Caco-2 (cell line): ENCODE data around the gene AKAP12. TPM values are rescaled to one million over a fixed set of nuclear protein-coding genes. Genes with fewer than 3 reads are reported as not detected.

ENCODE experiments used
- BruUV-seq: library from RNA; stranded (reverse); fragments of 400-500 nt; replicated peaks from 2 replicates; lab custom pipeline; 2021; lab: Mats Ljungman, UMichigan
- CTCF ChIA-PET: fragments of 300-600 bp; sonication (Branson Sonifier 250); formaldehyde crosslinking; loops from one replicate; lab custom pipeline; 2022; ENCODE audit warnings: antibody characterized with exemption; lab: Charles Lee
- POLR2A ChIA-PET: fragments of 300-600 bp; sonication (Branson Sonifier 250); formaldehyde crosslinking; loops from one replicate; lab custom pipeline; 2022; ENCODE audit warnings: antibody characterized with exemption; lab: Charles Lee
- DNase-seq, 2 experiments: peaks; one replicate each; pipeline versions ENCODE4 v3.0.0 to v3.0.0-alpha.2; 2020 to 2022
- H3K27me3 ChIP-seq: replicated peaks from 2 replicates; pipeline ENCODE4 v1.6.0; 2011; ENCODE audit warnings: low read length; ENCODE audit not compliant: control insufficient read depth, insufficient read depth
- H3K36me3 ChIP-seq: 2 replicates; pipeline ENCODE4 v1.5.1; 2011; ENCODE audit warnings: low read length; ENCODE audit not compliant: control insufficient read depth, insufficient read depth
- H3K4me1 ChIP-seq: fragments of 250-450 bp; sonication (Bioruptor Pico); 2 replicates; pipeline ENCODE4 v1.5.1; 2020; ENCODE audit warnings: mild to moderate bottlenecking
- H3K4me3 ChIP-seq: 2 replicates; pipeline ENCODE4 v1.5.1; 2011; ENCODE audit warnings: low read depth, mild to moderate bottlenecking, control low read depth, low read length
- H3K9me3 ChIP-seq: fragments of 250-450 bp; sonication (Bioruptor Pico); 2 replicates; pipeline ENCODE4 v1.5.1; 2020; ENCODE audit warnings: mild to moderate bottlenecking, moderate library complexity
- H3K27ac Mint-ChIP-seq: one replicate; pipeline ENCODE4 v1.8.0; 2022; ENCODE audit warnings: mixed read lengths; ENCODE audit not compliant: unreplicated experiment
- H3K27me3 Mint-ChIP-seq: one replicate; pipeline ENCODE4 v1.8.0; 2022; ENCODE audit warnings: mixed read lengths; ENCODE audit not compliant: insufficient read depth, unreplicated experiment
- H3K36me3 Mint-ChIP-seq: one replicate; pipeline ENCODE4 v1.8.0; 2022; ENCODE audit warnings: mild to moderate bottlenecking, mixed read lengths; ENCODE audit not compliant: insufficient read depth, unreplicated experiment
- H3K4me1 Mint-ChIP-seq: one replicate; pipeline ENCODE4 v1.8.0; 2022; ENCODE audit warnings: low read depth, mixed read lengths; ENCODE audit not compliant: unreplicated experiment
- H3K4me3 Mint-ChIP-seq: one replicate; pipeline ENCODE4 v1.8.0; 2022; ENCODE audit warnings: mild to moderate bottlenecking, moderate library complexity, mixed read lengths; ENCODE audit not compliant: unreplicated experiment
- H3K9me3 Mint-ChIP-seq: one replicate; pipeline ENCODE4 v1.8.0; 2022; ENCODE audit warnings: mixed read lengths; ENCODE audit not compliant: unreplicated experiment
- CTCF ChIP-seq, 2 experiments: fragments of 200-600 bp in 1 of 2; IDR thresholded peaks; 1 replicate in 1 of 2; 2 replicates in 1 of 2; pipeline versions ENCODE4 v1.5.1 to v1.8.0; 2011 to 2022; ENCODE audit warnings: antibody characterized with exemption in 1 of 2, control low read depth in 1 of 2, inconsistent platforms in 1 of 2, low read depth in 1 of 2, low read length in 1 of 2, mild to moderate bottlenecking in 1 of 2, moderate library complexity in 1 of 2; ENCODE audit not compliant: insufficient read depth in 1 of 2, severe bottlenecking in 1 of 2, unreplicated experiment in 1 of 2
- intact Hi-C: fragments of 100-400 bp; cut with micrococcal nuclease; formaldehyde crosslinking; loops from one replicate; pipeline ENCODE4 v1.10.0; 2022; ENCODE audit not compliant: unreplicated experiment
- total RNA-seq: library from RNA; stranded (reverse); gene quantifications from 2 replicates; pipeline ENCODE4 v1.2.3, GENCODE V29; 2022

AKAP12 gene
- total RNA-seq, 1 experiment from 2014 or later = 0.93 TPM

DNA sequence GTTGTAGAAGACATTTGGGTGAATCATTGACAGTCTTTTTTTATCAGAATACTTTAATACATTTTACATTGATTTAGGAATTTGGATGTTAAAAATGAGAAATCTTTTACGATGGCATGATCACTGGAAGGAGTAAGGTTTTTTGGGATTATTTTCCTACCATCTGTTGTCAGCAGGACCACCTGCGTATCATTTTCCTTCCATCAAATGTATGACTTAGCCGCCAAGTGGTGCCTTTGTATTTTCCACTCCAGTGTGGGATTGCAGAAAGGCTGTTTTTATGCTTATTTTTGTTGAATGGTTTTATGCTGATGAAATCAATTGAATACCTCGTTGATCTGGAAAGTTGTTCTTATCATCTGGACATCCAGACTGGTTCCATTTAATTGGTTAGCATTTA lies 35.8 kb downstream of the AKAP12 start:
- POLR2A ChIA-PET = no interaction called here
- no peak for TF ChIP-seq CTCF (IDR thresholded peaks at IDR 0.05; ENCODE audit: insufficient read depth in 1 of 2, low read depth in 1 of 2, low read length in 1 of 2, severe bottlenecking in 1 of 2, unreplicated experiment in 1 of 2)
- Histone ChIP-seq H3K4me3 (no peak overlapping the region), H3K27me3 (no peaks in the 10 kb centered on the region), H3K4me1 (no peaks in the 10 kb centered on the region), H3K9me3 (no peaks in the 10 kb centered on the region), H3K36me3 (no peaks in the 10 kb centered on the region)
- intact Hi-C loops = no loop called here
- no peaks in the 10 kb centered on the region for H3K36me3 Mint-ChIP-seq
- peaks cover 1% of the 10 kb centered on the region for H3K27me3 Mint-ChIP-seq
- no peaks in the 10 kb centered on the region for H3K9me3 Mint-ChIP-seq
- no peak for DNase-seq
- H3K4me3 Mint-ChIP-seq = no peak overlapping the region
- CTCF ChIA-PET = no interaction called here
- BruUV-seq = no TSS peak
- no peak overlapping the region for H3K27ac Mint-ChIP-seq
- no peaks in the 10 kb centered on the region for H3K4me1 Mint-ChIP-seq

DNA sequence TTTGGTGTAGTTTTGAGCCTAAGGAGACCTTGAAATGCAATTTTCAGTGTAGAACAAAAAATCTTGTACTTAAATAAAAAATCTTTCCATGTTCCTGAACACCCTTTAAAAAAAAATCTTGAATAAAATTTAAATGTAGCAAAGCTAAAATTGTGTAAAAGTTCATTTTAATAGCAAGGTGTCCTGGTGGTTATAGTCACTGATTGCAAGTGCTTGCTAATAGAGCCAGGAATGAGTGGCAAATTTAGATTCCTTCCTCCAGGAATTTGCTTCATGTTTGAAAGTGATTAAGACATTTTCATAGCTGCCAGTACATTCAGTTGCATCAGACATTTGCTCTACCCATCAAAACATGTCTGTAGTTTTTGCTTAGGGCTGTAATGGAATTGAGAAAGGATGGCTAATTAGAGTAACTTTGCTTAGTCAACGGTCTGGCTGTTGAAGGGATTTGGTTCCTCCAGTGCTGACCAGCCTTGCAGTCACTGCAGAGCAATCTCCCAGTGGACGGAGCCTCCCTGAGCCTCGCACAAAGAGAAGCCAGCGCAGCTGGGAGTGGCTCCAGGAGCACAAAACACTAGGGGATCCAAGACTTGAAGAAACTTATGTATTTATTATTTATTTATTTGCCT lies 36.5 kb downstream of the AKAP12 start:
- no peak overlapping the region for H3K27ac Mint-ChIP-seq
- no peak overlapping the region for H3K4me3 ChIP-seq
- no TSS peak for BruUV-seq
- no peaks in the 10 kb centered on the region for H3K27me3 ChIP-seq
- POLR2A ChIA-PET = no interaction called here
- DNase-seq = no peak
- H3K36me3 Mint-ChIP-seq = no peaks in the 10 kb centered on the region
- no peaks in the 10 kb centered on the region for H3K9me3 Mint-ChIP-seq
- no peaks in the 10 kb centered on the region for H3K36me3 ChIP-seq
- intact Hi-C loops = no loop called here
- no peaks in the 10 kb centered on the region for H3K4me1 ChIP-seq
- CTCF ChIA-PET = no interaction called here
- H3K4me3 Mint-ChIP-seq = no peak overlapping the region
- no peaks in the 10 kb centered on the region for H3K4me1 Mint-ChIP-seq
- H3K27me3 Mint-ChIP-seq = peaks cover 2% of the 10 kb centered on the region
- no peaks in the 10 kb centered on the region for H3K9me3 ChIP-seq
- no peak for TF ChIP-seq CTCF (IDR thresholded peaks at IDR 0.05; ENCODE audit: insufficient read depth in 1 of 2, low read depth in 1 of 2, low read length in 1 of 2, severe bottlenecking in 1 of 2, unreplicated experiment in 1 of 2)

- no peaks in the 10 kb centered on the region for H3K4me1 Mint-ChIP-seq
- no peak for TF ChIP-seq CTCF (IDR thresholded peaks at IDR 0.05; ENCODE audit: insufficient read depth in 1 of 2, low read depth in 1 of 2, low read length in 1 of 2, severe bottlenecking in 1 of 2, unreplicated experiment in 1 of 2)
- H3K27me3 ChIP-seq = no peaks in the 10 kb centered on the region
- no peak overlapping the region for H3K4me3 ChIP-seq
- no TSS peak for BruUV-seq
- H3K36me3 ChIP-seq = no peaks in the 10 kb centered on the region
- ChIA-PET POLR2A (no interaction called here), CTCF (interaction anchor here (0.5 kb wide), 1 partner anchor 24 kb away, joined by 4 read pairs; no protein-coding TSS in a partner anchor)
- H3K9me3 Mint-ChIP-seq = no peaks in the 10 kb centered on the region
- no peak overlapping the region for H3K4me3 Mint-ChIP-seq
- peaks cover 2% of the 10 kb centered on the region for H3K27me3 Mint-ChIP-seq
- no peak for DNase-seq
- intact Hi-C loops = no loop called here
- H3K4me1 ChIP-seq = no peaks in the 10 kb centered on the region
- no peaks in the 10 kb centered on the region for H3K36me3 Mint-ChIP-seq
- H3K9me3 ChIP-seq = no peaks in the 10 kb centered on the region
- H3K27ac Mint-ChIP-seq = no peak overlapping the region
These were observed 40.1 kb downstream of the AKAP12 start for GRCh38 chr6:151279891-151280290.
